Left ventricle myocardium superior (tissue), 1 donor: ENCODE results near the gene ARHGEF1. TPM values are rescaled to one million over a fixed set of nuclear protein-coding genes. Genes with fewer than 3 reads are reported as not detected.
"Not testable (repeated sequence)": the region's sequence is repeated elsewhere in the genome, so short reads cannot be mapped to it uniquely, and the experiment has no call there.

Source experiments
- ATAC-seq: fragments of 200-7000 bp; cut with Tn5 transposase; one replicate; pipeline ENCODE4 v1.9.1; 2020; ENCODE audit warnings: mild to moderate bottlenecking, moderate library complexity
- DNase-seq: peaks from one replicate; pipeline ENCODE4 v3.0.0-alpha.2; 2020
- intact Hi-C: fragments of 100-400 bp; cut with micrococcal nuclease; formaldehyde crosslinking; loops from one replicate; pipeline ENCODE4 v1.11.0; 2022
- total RNA-seq: library from RNA; stranded (reverse); fragmentation: NEBNext Ultra II Directional; extraction: Animal tissue kit (Norgen Biotek cat#: 25700); gene quantifications from one replicate; pipeline ENCODE4 v1.2.1, GENCODE V29; 2021
- donor health status: DM: no; HTN: yes; CAD: no; lungs with severe emphysema.

The ARHGEF1 gene
- total RNA-seq, 1 donor from 2014 or later, result 26.9 TPM

DNA sequence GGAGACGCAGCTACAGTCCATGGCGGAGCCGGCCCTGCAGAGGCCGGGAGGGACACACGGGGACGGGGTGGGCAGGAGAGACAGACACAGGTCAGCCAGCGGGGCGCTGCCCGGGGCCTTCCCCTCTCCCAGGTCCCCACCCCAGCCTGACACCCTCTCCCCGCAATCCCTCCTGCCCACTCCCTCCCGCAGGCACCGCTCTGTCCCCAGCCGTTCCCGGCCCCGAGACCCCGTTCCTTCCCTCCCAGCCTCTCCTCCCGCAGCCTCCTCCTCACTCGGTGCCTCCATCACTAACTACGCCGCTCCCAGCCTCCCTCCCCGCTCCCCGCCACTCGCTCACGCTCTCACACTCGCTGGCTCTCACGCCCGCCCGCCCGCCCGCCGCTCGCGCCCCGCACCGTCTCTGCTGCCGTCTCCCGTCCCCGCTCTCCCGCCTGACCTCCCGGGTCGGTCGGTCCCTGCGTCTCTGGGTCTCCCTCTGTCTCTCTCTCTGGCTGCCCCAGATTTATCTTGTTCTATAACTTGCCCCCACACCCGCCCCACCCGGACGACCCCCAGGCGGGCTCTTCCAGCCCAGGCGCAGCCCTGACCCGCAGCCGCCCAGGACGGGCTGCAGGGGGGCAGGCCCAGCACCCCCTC is 30.0 kb downstream of the ARHGEF1 start:
- no peak for ATAC-seq
- intact Hi-C loops, result no loop called here
- DNase-seq, result no peak

DNA sequence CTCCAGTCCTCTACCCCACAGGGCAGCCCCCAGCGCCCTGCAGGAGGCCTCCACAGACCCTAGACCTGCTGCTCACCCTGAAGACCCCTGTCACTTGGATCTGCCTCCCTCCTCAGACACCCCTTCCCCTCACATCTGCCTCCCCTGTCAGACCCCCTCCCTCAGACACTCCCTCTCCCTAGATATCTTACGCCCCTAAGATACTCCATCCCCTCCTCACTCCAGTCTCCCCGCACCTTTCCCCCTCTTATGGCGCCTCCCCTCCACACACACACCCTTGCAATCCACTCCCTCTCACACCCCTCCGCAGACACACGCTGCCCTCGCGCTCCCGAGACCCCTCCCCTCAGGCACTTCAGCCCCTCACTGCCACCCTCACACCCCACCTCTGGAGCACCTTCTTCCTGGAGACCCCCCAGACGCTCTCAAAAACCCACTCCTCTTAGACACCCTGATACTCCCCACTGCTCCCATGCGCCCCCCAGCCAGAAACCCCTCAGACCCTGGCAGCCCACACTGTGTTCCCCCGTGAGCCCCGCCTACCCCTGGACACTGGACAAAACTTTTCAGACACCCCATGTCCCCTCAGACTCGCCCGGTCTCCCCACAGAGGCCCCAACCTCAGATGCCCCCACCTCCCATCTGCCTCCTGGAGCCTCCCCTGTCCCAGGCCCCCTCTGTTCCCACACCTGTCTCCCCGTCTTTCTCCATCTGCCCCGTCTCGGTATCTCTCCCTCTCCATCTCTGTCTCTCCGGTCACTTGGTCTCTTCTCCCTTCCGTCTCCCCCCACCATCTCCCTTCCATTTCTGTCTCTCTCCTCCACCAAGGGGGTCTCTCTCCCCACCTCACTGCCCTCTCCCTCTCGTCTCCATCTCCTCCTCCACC is 30.8 kb downstream of the ARHGEF1 start:
- ATAC-seq (no peak), DNase-seq (no peak)
- intact Hi-C loops, result no loop called here

DNA sequence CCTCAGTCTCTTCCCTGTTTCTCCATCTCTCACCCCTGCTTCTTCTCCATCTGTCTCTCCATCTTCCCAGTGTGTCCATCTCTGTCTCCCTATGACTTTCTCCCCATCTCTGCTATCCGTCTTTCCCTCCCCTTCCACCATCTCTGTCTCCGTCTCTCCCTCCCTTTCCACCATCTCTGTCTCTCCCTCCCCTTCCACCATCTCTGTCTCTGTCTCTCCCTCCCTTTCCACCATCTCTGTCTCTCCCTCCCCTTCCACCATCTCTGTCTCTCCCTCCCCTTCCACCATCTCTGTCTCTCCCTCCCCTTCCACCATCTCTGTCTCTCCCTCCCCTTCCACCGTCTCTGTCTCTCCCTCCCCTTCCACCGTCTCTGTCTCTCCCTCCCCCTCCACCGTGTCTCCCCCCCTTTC is 31.4 kb downstream of the ARHGEF1 start:
- intact Hi-C loops, ATAC-seq, DNase-seq: not testable (repeated sequence)

DNA sequence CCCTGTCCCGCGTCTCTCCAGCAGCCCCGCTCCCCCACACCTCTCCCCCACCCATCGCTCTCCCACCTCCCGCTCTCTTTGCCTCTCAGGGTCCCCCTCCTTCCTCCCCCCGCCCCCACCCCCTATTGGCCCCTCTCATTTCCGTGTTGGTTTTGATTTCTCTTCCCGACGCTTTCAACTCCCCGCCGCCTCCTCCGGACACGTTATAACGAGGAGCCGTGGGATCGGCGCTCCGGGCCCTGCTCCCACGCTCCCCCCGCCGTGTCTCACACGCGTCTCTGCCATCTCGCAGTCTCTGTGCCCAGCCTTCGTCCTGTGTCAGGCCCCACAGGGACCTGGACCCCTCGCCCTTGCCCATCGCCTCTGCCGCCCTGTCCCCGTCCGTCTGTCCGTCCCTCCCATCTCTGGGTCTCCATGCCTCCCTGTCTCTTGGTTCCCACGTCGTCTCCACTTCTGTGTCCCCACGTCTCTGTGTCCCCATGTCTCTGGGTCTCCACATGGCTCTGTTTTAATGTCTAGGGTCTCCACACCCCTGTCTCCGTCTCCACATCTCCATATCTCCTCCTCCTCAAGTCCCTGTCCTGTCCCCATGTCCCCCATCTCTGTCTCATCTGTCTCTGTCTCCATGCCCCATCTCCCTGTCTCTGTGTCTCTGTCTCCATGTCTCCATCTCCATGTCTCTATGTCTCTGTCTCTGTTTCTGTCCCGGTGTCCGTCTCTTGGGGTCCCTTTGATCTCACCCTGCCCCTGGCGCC is 32.2 kb downstream of the ARHGEF1 start:
- intact Hi-C loops, result no loop called here
- DNase-seq (no peak), ATAC-seq (no peak)

DNA sequence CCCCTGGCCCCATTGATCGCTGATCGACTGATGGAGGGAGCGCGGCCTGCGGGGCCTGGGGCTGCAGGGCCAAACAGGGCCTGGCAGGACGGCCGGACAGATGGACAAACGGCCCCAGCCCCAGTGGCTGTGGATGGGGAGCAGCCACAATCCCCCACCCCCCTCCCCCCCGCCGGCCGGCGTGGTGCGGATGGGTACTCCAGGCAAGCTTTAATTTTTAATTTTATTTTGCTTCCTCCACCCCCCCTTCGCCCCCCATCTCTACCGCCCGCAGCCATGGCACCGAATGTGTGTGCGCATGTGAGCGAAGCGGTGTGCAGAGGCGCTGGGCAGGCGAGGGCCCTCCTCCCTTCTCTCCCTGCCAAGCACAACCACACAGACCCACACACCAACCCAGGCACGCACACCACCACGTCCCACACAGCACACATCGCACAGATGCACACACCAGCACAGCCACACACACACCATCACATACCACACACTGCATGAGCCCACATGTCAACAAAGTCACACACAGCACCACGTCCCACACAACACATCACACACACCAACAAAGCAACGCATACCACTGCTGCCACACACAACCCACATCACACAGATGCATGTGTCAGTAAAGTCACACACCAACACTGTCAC is 32.9 kb downstream of the ARHGEF1 start:
- no peak for DNase-seq
- intact Hi-C loops, result no loop called here
- no peak for ATAC-seq

DNA sequence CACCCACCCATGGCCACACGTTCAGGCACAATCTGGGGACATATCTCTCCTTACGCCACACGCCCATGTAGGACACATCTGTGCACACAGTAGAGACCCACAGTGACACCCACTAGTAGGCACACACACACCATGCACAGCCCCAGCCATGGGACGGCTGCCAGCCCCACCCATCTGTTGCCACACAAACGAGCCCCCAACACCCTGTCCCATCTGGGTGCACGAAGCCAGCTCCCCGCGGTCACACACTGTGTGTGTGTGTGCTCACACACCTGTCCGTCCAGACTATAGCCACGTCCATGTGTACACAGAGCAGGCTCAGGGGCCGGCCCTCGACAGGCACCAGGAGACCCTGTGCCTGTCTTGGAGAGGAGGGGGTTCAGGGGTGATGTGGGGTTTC is 34.7 kb downstream of the ARHGEF1 start:
- DNase-seq, result no peak
- intact Hi-C loops, result no loop called here
- no peak for ATAC-seq

DNA sequence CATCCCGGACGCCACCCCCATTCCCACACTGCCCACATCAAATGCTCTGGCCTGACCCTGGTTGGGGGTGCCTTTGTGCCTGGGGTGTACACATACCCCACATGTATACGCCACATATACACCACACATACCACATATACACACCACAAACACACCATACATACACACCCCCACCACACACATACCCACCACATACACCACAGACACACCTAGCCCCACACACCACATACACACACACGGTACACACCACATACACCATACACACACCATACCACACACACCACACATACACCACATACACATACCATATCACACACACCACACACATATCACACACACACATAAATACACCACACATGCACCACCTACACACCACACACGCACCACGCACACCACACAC is 35.1 kb downstream of the ARHGEF1 start:
- no peak for ATAC-seq
- intact Hi-C loops, result no loop called here
- DNase-seq, result no peak

DNA sequence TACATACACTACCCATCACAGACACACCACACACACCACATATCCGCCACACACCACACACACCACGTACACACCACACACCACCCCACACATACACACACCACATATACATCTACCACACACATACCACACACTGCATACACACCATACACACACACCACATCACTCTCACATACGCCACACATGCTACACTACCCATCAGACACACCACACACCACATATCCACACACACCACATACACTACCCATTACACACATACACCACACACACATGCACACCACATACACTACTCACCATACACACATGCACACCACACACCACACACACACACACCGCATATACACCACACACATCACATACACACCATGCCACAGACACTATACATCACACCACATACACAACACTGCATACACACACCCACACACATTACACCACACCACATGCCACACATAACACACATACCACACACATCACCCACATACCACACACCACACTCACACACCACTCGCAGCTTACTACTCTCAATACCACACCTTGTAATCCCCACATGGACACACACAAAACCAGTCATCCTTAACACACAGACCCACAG is 35.8 kb downstream of the ARHGEF1 start:
- intact Hi-C loops, result no loop called here
- ATAC-seq, result no peak
- DNase-seq, result no peak

DNA sequence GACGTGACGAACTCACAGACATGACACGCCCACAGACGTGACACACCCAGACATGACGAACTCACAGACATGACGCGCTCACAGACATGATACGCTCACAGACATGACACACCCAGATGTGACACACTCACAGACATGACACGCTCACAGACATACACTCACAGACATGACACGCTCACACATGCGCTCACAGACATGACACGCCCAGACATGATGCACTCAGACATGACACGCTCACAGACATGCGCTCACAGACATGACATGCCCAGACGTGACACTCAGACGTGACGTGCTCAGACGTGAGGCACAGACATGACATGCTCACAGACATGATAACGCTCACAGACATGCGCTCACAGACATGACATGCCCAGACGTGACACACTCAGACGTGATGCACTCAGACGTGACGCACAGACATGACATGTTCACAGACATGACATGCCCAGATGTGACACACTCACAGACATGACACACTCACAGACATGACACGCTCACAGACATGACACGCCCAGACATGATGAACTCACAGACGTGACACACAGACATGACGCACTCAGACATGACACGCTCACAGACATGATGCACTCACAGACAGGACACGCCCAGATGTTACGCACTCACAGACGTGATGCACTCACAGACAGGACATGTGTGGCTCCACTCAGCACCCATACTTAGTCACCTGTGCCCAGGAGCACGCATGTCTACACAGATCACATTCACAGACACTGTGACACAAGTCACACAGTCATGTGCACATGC is 37.1 kb downstream of the ARHGEF1 start:
- intact Hi-C loops, result no loop called here
- DNase-seq (no peak), ATAC-seq (no peak)

DNA sequence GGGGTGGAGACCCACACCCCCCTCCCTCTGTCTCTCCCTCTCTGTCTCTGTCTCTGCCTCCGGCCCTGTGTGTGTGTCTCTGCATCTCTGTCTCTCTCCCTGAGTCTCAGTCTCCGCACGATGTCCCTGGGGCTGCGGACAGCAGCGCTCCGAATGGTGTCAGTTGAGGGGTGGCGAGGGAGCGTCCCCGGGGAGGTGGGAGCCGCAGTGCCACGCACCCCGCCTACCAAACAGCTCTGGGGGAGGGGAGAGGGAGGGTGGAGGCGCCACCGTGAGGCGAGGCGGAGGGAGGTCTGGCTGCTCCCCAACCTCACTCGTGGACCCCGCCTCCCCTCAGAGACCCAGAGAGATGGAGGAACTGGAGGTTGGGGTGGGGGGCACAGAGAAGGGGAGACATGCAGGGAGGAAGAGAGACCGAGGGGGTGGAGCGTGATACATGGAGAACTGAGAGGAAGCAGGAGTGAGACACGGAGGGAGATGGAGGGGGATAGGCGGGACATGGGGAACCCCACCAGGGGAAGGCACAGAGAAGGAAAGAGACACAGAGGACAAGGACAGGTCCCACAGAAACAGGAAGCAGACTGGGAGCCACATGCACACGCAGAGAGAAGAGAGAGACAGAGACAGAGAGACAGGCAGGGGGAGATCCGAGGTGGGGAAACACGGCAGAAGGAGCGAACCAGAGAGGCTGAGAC is 38.0 kb downstream of the ARHGEF1 start:
- DNase-seq, result no peak

DNA sequence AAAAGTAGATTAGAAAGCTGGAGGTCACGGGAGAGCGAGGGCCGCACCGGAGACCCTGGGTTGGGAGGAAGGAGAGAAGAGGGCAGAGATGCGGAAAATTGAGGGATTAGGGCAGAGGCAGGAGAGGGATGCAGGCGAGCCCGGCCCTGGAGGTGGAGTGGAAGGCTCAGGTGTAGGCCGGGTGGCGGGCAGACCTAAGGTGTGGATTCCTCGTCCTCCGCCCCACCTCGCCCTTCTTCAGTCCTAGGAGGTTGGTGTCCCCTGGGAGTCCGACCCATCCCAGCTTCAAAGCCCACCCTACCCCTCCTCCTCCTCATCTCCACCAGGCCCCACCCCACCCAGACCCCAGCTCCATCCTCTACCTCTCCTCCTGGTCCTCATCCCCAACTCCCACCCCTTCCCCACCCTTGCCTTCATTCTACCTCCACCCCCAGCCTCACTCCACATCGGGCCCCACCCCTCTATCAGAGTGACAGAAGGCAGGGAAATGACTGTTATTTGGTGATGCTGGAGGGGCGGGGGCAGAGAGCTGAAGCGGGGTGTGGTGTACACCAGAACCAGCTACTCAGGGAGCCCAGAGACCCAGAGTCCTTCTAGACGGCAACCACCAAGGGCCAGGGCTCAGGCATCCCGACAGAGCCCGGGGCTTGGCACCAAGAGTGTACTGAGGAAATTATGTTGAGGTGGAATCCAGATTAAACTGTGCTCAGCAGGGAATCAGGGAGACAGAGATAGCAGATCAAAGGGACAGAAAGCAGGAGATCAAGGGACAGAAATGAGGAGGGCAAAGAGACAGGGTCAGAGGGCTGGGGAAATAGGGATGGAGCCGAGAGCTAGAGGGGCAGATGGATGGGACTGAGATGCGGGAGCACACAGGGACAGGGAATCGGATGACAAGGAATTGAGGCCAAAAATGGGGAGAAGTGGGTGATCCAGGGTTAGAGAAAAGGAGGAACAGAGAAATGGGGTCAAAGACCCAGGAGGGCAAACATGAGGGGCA is 38.9 kb downstream of the ARHGEF1 start:
- intact Hi-C loops, result no loop called here
- DNase-seq, result no peak
- no peak for ATAC-seq

More for the DNA sequence above, 38.0 kb downstream of the ARHGEF1 start:
- no peak for ATAC-seq
- intact Hi-C loops, result no loop called here

DNA sequence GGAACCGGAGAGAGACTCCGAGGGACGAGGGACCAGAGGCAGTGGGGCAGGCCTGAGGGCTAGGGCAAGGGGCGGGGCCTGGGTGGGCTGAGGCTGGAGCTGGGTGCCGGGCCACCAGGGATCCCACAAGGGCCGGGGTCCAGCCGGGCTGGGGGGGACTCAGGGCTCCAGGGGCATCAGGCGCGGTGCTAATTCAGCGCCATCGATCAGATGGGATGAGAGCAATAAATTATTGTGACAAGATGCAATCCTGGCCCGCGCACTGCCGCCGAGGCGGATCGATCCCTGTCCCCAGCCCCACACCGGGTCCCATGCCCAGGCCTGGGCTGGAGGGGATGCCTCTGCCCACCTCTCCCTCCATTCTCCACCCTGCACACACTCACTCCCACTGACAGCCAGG is 39.6 kb downstream of the ARHGEF1 start:
- DNase-seq (no peak), ATAC-seq (no peak)
- intact Hi-C loops, result no loop called here

DNA sequence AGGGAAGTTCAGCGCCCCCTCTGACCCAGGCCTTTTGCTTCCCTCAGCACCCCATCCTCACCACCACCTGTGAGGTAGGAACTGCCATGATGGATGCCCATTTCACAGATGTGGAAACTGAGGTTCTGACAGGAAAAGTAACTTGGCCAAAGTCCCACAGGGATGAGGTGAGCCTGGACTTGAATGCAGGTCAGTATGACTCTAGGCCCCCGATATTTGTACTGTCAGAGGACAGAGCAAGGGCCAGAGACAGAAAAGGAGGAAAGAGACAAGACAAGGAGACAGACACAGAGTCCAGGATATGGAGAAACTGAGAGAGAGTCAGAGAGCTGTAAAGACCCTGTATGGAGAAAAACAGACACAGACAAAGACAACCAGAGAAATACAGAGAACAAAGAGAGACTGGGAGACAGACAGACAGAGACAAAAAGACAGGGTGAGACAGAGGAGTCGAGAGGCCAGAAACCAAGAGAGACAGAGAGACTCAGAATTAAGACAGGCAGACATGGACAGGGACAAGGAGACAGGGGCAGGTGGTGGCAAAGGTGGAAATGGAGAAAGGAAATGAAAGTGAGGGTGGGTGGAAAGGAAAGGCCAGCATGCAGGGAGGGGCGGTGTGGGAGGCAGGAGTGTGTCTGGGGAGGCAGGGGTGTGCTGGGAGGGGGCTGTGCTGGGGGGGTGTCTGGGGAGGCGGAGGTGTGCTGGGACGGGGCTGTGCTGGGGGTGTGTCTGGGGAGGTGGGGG is 40.2 kb downstream of the ARHGEF1 start:
- no peak for DNase-seq
- ATAC-seq, result no peak
- intact Hi-C loops, result no loop called here

DNA sequence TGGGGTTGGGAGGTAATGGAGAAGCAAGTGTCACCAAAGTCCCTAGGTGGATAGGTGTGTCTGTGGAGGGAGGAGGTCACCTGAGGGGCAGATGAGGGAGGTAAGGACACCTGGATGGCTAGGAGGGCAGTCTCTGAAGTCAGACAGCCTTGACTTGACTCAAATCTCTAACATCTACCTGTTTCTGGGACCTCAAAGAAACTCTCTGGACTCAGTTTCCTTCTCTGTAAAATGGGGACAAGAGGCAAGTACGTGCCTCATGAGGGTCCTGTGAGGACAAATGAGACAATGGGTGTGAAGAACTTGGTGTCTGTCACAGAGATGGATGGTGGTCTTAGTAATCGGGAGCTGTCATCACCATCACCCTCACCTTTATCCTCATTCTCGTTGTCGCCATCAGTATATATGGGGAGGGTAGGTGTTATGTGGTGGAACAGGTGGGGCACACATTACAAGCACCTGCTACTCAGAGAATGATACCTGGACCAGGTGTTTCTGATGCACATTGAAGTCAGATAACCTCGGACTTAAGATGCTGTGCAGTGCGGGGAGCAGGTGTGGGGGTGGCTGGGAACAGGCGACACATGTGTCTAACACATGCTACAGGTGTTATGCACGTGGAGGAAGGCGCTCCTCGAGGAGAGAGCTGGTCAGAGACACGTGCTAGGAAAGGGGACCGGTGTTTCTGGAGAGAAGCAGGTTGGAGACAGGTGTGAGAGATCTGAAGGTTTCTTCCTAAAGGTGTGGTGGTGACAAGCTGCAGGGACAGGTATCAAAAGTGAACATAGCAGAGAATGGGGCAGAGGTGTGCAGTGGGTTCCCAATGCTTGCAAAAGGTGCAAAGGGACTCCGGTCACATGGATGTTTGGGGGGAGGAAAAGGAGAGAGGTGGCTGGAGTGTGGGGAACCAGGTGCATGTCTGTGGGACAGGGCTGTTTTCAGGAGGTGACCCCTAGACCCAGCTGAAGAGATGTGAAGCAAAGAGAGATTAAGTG is 41.5 kb downstream of the ARHGEF1 start:
- DNase-seq (no peak), ATAC-seq (no peak)
- intact Hi-C loops, result no loop called here
